WTC11 (cell line): Measurements from ENCODE around the gene FZD10. TPM values are rescaled to one million over a fixed set of nuclear protein-coding genes. Genes with fewer than 3 reads are reported as not detected.
A peak's percentile ranks its signal among the peaks of the same experiment; 100 is the strongest.

Source experiments
- ATAC-seq: fragments of 200-7000 bp; cut with Tn5 transposase; 2 replicates; pipeline ENCODE4 v1.10.0; 2021; ENCODE audit warnings: mild to moderate bottlenecking, moderate library complexity
- CTCF ChIA-PET: fragments of 300-600 bp; sonication (Branson Sonifier 250); formaldehyde crosslinking; loops from one replicate; lab custom pipeline; 2021; ENCODE audit warnings: antibody characterized with exemption; lab: Charles Lee
- POLR2A ChIA-PET: fragments of 350-600 bp; sonication (Branson Sonifier 250); formaldehyde crosslinking; loops from one replicate; lab custom pipeline; 2021; ENCODE audit warnings: antibody characterized with exemption; lab: Charles Lee
- DNase-seq: peaks from one replicate; pipeline ENCODE4 v3.0.0; 2021; ENCODE audit warnings: low spot score
- H3K27ac Mint-ChIP-seq: 2 replicates; pipeline ENCODE4 v1.8.0; 2021; ENCODE audit warnings: mixed read lengths
- H3K27me3 Mint-ChIP-seq: 2 replicates; pipeline ENCODE4 v1.8.0; 2021; ENCODE audit warnings: low read depth, mild to moderate bottlenecking, moderate library complexity, mixed read lengths
- H3K36me3 Mint-ChIP-seq: 2 replicates; pipeline ENCODE4 v1.8.0; 2021; ENCODE audit warnings: mixed read lengths
- H3K4me1 Mint-ChIP-seq: 2 replicates; pipeline ENCODE4 v1.8.0; 2022; ENCODE audit warnings: mixed read lengths
- H3K4me3 Mint-ChIP-seq: 2 replicates; pipeline ENCODE4 v1.8.0; 2021; ENCODE audit warnings: mild to moderate bottlenecking, moderate library complexity, mixed read lengths
- H3K9me3 Mint-ChIP-seq: 2 replicates; pipeline ENCODE4 v1.8.0; 2021; ENCODE audit warnings: mixed read lengths
- ATF2 ChIP-seq: sonication (generic); formaldehyde crosslinking; IDR thresholded peaks from 2 replicates; pipeline ENCODE4 v1.8.1; 2022; ENCODE audit warnings: low read depth, missing genetic modification reagents, borderline replicate concordance
- CREB1 ChIP-seq: sonication (generic); formaldehyde crosslinking; IDR thresholded peaks from 2 replicates; pipeline ENCODE4 v1.8.0; 2023; ENCODE audit warnings: mild to moderate bottlenecking, missing genetic modification reagents
- ESRRA ChIP-seq: sonication (generic); formaldehyde crosslinking; IDR thresholded peaks from 2 replicates; pipeline ENCODE4 v1.8.1; 2022; ENCODE audit warnings: mild to moderate bottlenecking, missing genetic modification reagents, borderline replicate concordance
- ETV6 ChIP-seq: sonication (generic); formaldehyde crosslinking; IDR thresholded peaks from 2 replicates; pipeline ENCODE4 v1.8.1; 2022; ENCODE audit warnings: mild to moderate bottlenecking, missing genetic modification reagents
- FOXJ3 ChIP-seq: sonication (generic); formaldehyde crosslinking; IDR thresholded peaks from 2 replicates; pipeline ENCODE4 v1.9.0; 2021; ENCODE audit warnings: missing genetic modification reagents, mild to moderate bottlenecking, borderline replicate concordance
- FOXK1 ChIP-seq: sonication (generic); formaldehyde crosslinking; IDR thresholded peaks from 2 replicates; pipeline ENCODE4 v1.8.0; 2022; ENCODE audit warnings: mild to moderate bottlenecking, moderate library complexity, missing genetic modification reagents
- FOXP1 ChIP-seq: sonication (generic); formaldehyde crosslinking; IDR thresholded peaks from 2 replicates; pipeline ENCODE4 v1.8.0; 2022; ENCODE audit warnings: missing genetic modification reagents, mild to moderate bottlenecking, moderate library complexity, borderline replicate concordance
- GRHL2 ChIP-seq: fragments of 250-450 bp; sonication (Bioruptor Pico); IDR thresholded peaks from 2 replicates; pipeline ENCODE4 v1.8.0; 2022; ENCODE audit warnings: mild to moderate bottlenecking, moderate library complexity; ENCODE audit not compliant: insufficient replicate concordance, severe bottlenecking
- HMGA2 ChIP-seq: fragments of 250-450 bp; sonication (Bioruptor Pico); IDR thresholded peaks from 2 replicates; pipeline ENCODE4 v1.4.0; 2021; ENCODE audit warnings: mild to moderate bottlenecking, moderate library complexity
- MLX ChIP-seq: sonication (generic); formaldehyde crosslinking; IDR thresholded peaks from 2 replicates; pipeline ENCODE4 v1.8.1; 2023; ENCODE audit warnings: mild to moderate bottlenecking, missing genetic modification reagents, moderate library complexity
- NFATC4 ChIP-seq: fragments of 250-450 bp; sonication (Bioruptor Pico); IDR thresholded peaks from 2 replicates; pipeline ENCODE4 v1.9.0; 2021; ENCODE audit warnings: mild to moderate bottlenecking
- NR2C2 ChIP-seq: sonication (generic); formaldehyde crosslinking; IDR thresholded peaks from 2 replicates; pipeline ENCODE4 v1.8.0; 2022; ENCODE audit warnings: mild to moderate bottlenecking, missing genetic modification reagents
- PREB ChIP-seq: sonication (generic); formaldehyde crosslinking; IDR thresholded peaks from 2 replicates; pipeline ENCODE4 v1.8.1; 2022; ENCODE audit warnings: mild to moderate bottlenecking, missing genetic modification reagents, moderate library complexity, borderline replicate concordance
- PRRX2 ChIP-seq: fragments of 250-450 bp; sonication (Bioruptor Pico); IDR thresholded peaks from 2 replicates; pipeline ENCODE4 v1.8.0; 2021; ENCODE audit warnings: mild to moderate bottlenecking
- TCF7 ChIP-seq: sonication (generic); formaldehyde crosslinking; IDR thresholded peaks from 2 replicates; pipeline ENCODE4 v1.8.0; 2022; ENCODE audit warnings: mild to moderate bottlenecking, low read depth, missing genetic modification reagents, moderate library complexity
- TEAD4 ChIP-seq: sonication (generic); formaldehyde crosslinking; IDR thresholded peaks from 2 replicates; pipeline ENCODE4 v1.8.0; 2022; ENCODE audit warnings: mild to moderate bottlenecking, missing genetic modification reagents
- ZBTB21 ChIP-seq: sonication (generic); formaldehyde crosslinking; IDR thresholded peaks from 2 replicates; pipeline ENCODE4 v1.8.1; 2023; ENCODE audit warnings: mild to moderate bottlenecking, missing genetic modification reagents, borderline replicate concordance
- ZMAT4 ChIP-seq: fragments of 250-450 bp; sonication (Bioruptor Pico); IDR thresholded peaks from 2 replicates; pipeline ENCODE4 v1.9.0; 2021; ENCODE audit warnings: mild to moderate bottlenecking
- ZNF232 ChIP-seq: sonication (generic); formaldehyde crosslinking; IDR thresholded peaks from 2 replicates; pipeline ENCODE4 v1.8.0; 2022; ENCODE audit warnings: mild to moderate bottlenecking, missing genetic modification reagents
- ZNF263 ChIP-seq: sonication (generic); formaldehyde crosslinking; IDR thresholded peaks from 2 replicates; pipeline ENCODE4 v1.8.1; 2022; ENCODE audit warnings: low read depth, mild to moderate bottlenecking, moderate library complexity, missing genetic modification reagents
- ZNF317 ChIP-seq: sonication (generic); formaldehyde crosslinking; IDR thresholded peaks from 2 replicates; pipeline ENCODE4 v1.8.1; 2023; ENCODE audit warnings: low read depth, mild to moderate bottlenecking, moderate library complexity, missing genetic modification reagents, borderline replicate concordance
- ZNF671 ChIP-seq: fragments of 250-450 bp; sonication (Bioruptor Pico); IDR thresholded peaks from 2 replicates; pipeline ENCODE4 v1.8.0; 2021; ENCODE audit warnings: mild to moderate bottlenecking
- total RNA-seq: library from RNA; stranded (reverse); gene quantifications from 3 replicates; pipeline ENCODE4 v1.2.3, GENCODE V29; 2021

The FZD10 gene
- total RNA-seq, 1 experiment from 2014 or later, result 1.1 TPM

- no peak for TF ChIP-seq PREB (CRISPR knock-in tag)
- no peak for TF ChIP-seq FOXJ3 (CRISPR knock-in tag)
- no peak for TF ChIP-seq ZNF317 (CRISPR knock-in tag)
- no peak for TF ChIP-seq ZMAT4 (CRISPR knock-in tag)
- no peak for TF ChIP-seq NR2C2 (CRISPR knock-in tag)
- TF ChIP-seq ESRRA (CRISPR knock-in tag), result no peak
- TF ChIP-seq ZNF232 (CRISPR knock-in tag), result no peak
- TF ChIP-seq ZNF671 (CRISPR knock-in tag), result no peak
- TF ChIP-seq ZNF263 (CRISPR knock-in tag), result no peak
- Mint-ChIP-seq H3K4me1 (no peaks in the 10 kb centered on the region), H3K4me3 (no peak overlapping the region), H3K36me3 (peaks cover 49% of the 10 kb centered on the region), H3K27me3 (peaks cover 23% of the 10 kb centered on the region), H3K9me3 (peaks cover 41% of the 10 kb centered on the region), H3K27ac (no peak overlapping the region)
- ChIA-PET CTCF (no interaction called here), POLR2A (no interaction called here)
- DNase-seq (no peak), ATAC-seq (no peak)
These were observed 37.5 kb upstream of the FZD10 start for GRCh38 chr12:130124605-130125244.

GRCh38 chr12:130126023-130126432, 36.2 kb upstream of the FZD10 start:
- ATAC-seq (peak; percentile 74), DNase-seq (no peak)
- no peaks in the 10 kb centered on the region for H3K4me1 Mint-ChIP-seq
- H3K9me3 Mint-ChIP-seq, result peaks cover 39% of the 10 kb centered on the region
- CTCF ChIA-PET, result interaction anchor here (0.6 to 1.2 kb wide), 2 partner anchors 82 to 100 kb away, joined by 3 to 4 read pairs; no protein-coding TSS in a partner anchor
- no peak for TF ChIP-seq ETV6 (CRISPR knock-in tag)
- no peak for TF ChIP-seq NFATC4 (CRISPR knock-in tag)
- TF ChIP-seq TCF7 (CRISPR knock-in tag), result no peak
- no peak for TF ChIP-seq FOXK1 (CRISPR knock-in tag)
- TF ChIP-seq ATF2, result no peak
- no peak for TF ChIP-seq GRHL2 (CRISPR knock-in tag)
- TF ChIP-seq HMGA2, result no peak
- no peak for TF ChIP-seq CREB1 (CRISPR knock-in tag)
- TF ChIP-seq ZNF263 (CRISPR knock-in tag), result no peak
- TF ChIP-seq TEAD4 (CRISPR knock-in tag), result no peak
- no peak for TF ChIP-seq FOXP1 (CRISPR knock-in tag)
- no peak for TF ChIP-seq PRRX2 (CRISPR knock-in tag)
- no peak for TF ChIP-seq ZBTB21
- TF ChIP-seq MLX (CRISPR knock-in tag), result no peak
- no peak for TF ChIP-seq NR2C2 (CRISPR knock-in tag)
- TF ChIP-seq, all 79 proteins: peak for 0
- Mint-ChIP-seq H3K4me3 (no peak overlapping the region), H3K27ac (no peak overlapping the region), H3K27me3 (peaks cover 22% of the 10 kb centered on the region), H3K36me3 (peaks cover 44% of the 10 kb centered on the region)
- POLR2A ChIA-PET, result interaction anchor here (1.0 kb wide), 1 partner anchor 11 kb away, joined by 3 read pairs; no protein-coding TSS in a partner anchor
